HL-60/S4 (cell line): ENCODE results near the gene MIER2.

Experiments
- in situ Hi-C: fragments of 300-500 bp; cut with MboI; formaldehyde crosslinking; loops from 2 replicates; pipeline ENCODE4 v1.14.3; 2022; ENCODE audit warnings: low sequenced_read_pairs

The MIER2 gene

GRCh38 chr19:379796-380195 is 35.2 kb upstream of the MIER2 start:
- in situ Hi-C loops: no loop called here

DNA sequence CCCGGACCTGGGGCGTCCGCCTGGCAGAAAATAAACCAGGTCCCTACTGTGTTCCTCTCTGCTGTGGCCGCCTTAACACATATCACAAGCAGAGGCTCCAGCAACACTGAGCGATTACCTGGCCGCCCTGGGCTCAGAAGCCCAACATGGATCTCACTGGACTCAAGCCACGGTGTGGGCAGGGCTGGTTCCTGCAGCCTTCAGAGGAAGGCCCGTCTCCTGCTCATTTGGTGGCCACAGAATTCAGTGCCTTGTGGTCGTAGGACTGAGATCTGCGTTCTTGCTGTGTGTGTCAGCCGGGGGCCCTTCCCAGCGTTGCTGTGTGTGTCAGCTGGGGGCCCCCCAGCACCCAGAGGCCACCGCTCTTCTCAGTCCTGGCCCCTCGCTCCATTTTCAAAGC is 34.1 kb upstream of the MIER2 start:
- in situ Hi-C loops: no loop called here

DNA sequence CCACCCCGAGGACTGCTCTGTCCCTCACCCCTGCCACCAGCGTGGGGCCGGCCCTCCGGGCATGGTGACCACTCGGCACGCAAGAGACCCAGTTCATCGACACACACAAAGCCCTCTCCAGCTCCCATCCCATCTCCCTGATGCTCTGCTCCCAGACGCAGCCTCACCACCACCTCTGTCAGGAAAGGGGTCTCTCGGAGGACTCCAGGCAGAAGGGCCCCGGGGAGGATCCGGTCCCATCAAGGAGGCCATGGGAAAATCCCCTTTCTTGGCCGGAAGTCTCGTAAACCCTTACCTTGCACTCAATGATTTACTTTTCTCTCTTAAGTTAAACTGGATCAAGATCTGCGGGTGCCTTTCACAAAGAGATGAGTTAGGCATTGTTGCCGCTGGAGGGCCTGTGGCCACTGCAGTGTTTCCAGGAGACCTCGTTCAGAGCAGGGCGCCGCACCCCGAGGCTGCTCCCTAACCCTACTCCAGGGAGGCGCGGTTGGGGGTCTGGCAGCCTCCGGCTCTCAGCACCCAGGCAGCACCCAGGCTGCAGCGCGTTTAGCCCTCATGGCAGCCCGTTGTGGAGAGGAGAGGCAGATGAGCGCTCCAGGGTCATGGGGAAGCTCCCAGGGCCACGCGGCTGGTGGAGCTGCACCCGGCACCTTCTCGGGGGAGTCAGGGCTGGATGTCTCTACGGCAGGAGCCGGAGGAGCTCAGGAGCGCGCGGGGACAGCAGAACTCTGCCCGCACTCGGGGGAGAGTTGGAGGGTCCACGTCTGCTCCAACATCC is 33.4 kb upstream of the MIER2 start:
- in situ Hi-C loops: no loop called here

DNA sequence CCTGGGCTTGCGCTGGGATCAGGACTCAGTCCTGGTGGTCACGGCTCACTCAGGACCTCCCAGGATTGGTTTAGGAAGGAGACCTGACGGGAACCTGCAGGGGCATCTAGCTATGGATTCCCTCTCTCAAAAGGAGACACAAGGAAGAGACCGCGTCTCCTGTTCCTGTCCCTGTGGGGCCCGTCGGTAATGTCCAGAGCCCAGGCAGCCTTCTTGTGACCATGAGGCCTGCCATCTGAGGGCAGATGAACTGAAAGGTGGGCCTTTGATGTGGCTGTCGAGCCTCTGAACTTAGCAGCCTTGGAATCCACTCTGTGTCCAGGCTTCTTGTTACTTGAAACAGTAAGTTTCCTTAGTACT is 31.5 kb upstream of the MIER2 start:
- in situ Hi-C loops: no loop called here

DNA sequence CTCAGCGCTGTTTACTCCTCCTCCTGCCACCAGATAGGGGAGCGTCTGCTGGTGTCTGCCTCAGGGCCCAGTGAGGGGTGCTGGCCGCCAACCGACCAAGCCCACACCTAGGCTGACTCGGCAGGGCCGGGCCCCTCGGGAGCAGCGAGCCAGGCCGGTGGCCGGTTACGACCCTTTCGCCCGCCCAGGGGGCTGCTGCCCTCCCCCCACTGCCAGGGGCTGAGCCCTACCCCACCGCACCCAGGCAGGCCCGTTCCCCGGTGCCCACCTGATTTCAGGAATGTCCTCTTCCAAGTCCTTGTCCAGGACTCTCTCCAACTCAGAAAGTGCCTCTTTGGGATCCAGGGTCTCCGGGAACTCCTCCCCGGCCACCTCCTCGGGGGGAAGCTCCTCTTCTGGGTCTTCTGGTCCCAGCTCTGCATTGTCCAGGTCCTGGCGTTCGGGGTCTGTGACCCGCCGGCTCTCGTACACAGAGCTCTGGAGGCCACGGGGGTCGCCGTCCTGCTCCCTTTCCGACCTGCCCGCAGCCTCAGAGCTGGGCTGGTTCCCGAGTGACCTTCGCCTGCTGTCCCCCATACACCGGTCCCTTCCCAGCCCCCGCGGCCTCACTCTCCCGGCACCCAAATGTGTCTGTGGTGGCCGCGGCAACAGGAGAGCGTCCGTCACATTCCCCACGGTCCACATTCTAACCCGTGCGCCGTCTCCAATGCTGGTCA is 31.0 kb upstream of the MIER2 start:
- in situ Hi-C loops: no loop called here

GRCh38 chr19:374886-375235 is 30.3 kb upstream of the MIER2 start:
- in situ Hi-C loops: no loop called here

DNA sequence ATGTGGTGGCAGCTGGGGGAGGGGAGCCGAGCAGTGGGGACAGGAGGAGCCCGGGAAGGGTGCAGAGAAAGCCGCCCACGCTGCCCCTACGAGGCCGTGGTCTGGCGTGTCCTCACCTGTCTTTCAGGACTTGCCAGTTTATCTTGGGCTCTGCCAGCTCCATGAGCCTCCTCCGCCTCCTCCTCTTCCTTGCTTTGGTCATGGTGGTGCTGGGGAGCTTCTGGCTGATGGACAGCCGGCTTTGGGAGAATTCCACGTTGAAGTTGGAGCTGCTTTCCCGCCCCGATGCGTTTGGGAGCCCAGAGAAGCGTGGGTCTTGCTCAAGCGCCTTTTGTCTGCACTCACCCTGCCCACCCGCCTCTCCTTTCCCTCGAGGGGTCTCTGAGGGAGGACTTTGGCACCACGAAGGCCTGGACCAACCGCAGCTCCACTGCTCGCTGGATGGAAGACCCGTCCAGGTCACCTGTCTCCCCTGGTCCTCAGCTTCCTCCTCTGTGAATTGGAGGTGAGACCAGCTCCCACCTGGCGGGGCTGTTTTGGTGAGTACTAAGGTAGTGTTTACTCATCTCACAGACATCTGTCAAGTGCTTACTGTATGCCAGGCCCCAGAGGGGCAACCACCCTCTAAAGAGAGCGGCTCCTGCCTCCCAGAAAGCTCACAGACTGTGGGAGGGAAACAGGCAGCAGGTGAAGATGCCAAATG is 29.7 kb upstream of the MIER2 start:
- in situ Hi-C loops: no loop called here

- in situ Hi-C loops: no loop called here
Measured at GRCh38 chr19:373391-374182, 29.0 kb upstream of the MIER2 start.

DNA sequence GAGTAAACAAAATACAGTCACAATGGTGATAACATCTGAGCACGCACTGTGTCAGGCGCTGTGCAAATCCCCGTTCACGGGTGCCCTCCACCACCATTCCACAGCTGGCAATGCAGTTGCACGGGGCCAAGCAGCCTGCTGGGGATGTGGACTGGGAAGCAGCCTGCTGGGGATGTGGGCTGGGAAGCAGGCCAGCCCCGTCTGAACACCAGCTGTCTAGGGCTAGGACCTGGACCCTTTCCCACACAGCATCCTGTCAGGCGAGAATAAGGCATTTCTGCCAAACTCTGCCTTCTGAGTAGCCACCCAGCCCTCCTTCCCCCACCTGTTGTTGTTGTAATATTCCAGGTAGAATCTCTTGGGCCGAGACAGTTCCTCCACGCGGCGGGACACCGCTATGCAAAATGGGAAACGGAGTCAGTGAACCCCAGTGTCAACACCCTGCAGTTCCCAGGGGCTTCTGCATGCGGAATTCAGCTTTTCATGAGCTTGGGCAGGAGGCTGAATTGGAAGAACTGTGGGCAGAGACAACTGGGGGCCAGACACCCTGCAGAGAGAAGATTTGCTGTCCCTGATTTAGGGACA is 27.8 kb upstream of the MIER2 start:
- in situ Hi-C loops: no loop called here

- in situ Hi-C loops: no loop called here
Measured at GRCh38 chr19:371501-372168, 27.0 kb upstream of the MIER2 start.

- in situ Hi-C loops: no loop called here
Measured at GRCh38 chr19:370641-371330, 26.2 kb upstream of the MIER2 start.

GRCh38 chr19:369876-370275 is 25.3 kb upstream of the MIER2 start:
- in situ Hi-C loops: no loop called here

GRCh38 chr19:369256-369655 is 24.7 kb upstream of the MIER2 start:
- in situ Hi-C loops: no loop called here

DNA sequence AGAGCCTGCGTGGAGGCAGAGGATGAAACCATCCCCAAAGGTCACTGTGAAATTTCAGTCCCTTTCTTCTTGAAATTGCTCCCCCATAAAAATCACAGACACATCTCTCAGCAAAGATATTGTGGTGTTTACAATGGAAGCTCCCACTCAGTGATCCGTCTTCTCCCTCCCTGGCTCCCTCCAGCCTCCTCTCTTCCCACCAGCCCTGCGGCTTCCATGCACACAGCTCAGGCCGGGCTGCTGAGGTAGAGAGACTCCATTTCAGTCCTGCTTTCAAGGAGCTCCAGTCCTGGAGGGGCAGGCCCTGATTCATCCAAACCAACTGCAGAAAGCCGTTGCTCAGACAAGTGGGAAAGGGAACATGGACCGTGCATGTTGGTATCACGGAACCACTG is 24.0 kb upstream of the MIER2 start:
- in situ Hi-C loops: no loop called here

DNA sequence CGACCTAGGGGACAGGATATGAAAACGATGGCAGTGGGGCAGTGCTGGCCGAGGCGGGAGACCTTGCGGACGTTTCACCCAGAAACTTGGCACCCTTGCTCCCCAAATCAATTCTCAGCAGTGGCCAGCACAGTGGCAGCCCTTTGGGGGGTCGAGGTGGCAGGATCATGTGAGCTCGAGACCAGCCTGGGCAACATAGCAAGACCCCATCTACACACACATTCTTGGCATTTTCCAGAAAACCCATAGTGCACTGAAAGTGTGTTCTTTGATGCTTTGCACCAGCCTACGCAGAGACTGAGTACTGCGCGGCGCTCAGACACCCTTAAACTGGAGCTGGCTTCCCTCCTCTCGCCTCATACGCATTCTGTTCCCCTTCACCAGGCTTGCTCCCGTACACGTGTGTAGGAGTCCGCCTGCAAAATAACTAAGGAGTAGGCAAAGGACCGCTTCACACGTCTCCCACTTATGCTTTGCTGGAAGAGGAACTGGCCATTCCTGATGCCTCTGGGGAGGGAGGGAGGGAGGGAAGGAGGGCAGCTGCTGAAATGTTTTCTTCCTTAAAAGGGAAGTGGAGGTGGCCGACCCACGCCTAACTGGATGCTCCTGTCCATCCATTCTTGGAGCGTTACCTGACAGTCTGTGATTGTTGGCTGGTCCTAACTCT is 23.5 kb upstream of the MIER2 start:
- in situ Hi-C loops: no loop called here

GRCh38 chr19:367561-367960 is 23.0 kb upstream of the MIER2 start:
- in situ Hi-C loops: no loop called here

- in situ Hi-C loops: no loop called here
Measured at GRCh38 chr19:366951-367350, 22.4 kb upstream of the MIER2 start.

GRCh38 chr19:366205-366783 is 21.7 kb upstream of the MIER2 start:
- in situ Hi-C loops: no loop called here
